Esophagus muscularis mucosa (tissue), 4 donors: ENCODE data around the gene PPP1R18. TPM values are rescaled to one million over a fixed set of nuclear protein-coding genes. Genes with fewer than 3 reads are reported as not detected.

ENCODE experiments used
- DNase-seq: peaks from one replicate; pipeline ENCODE4 v3.0.0-alpha.2; 2017; ENCODE audit errors: extremely low spot score
- H3K27ac ChIP-seq, 4 donors: fragments of 200-600 bp; sonication (generic); replicated peaks in 1 of 4; 1 replicate in 3 of 4; 2 replicates in 1 of 4; pipeline ENCODE4 v1.5.1; 2016 to 2019; ENCODE audit warnings: mild to moderate bottlenecking in 1 of 4
- H3K27me3 ChIP-seq, 4 donors: fragments of 200-600 bp; sonication (generic); one replicate each; pipeline versions ENCODE4 v1.5.1 to v1.6.0; 2016 to 2019
- H3K36me3 ChIP-seq, 4 donors: fragments of 200-600 bp; sonication (generic); one replicate each; pipeline ENCODE4 v1.5.1; 2016 to 2019
- H3K4me1 ChIP-seq, 4 donors: fragments of 200-600 bp; sonication (generic); one replicate each; pipeline ENCODE4 v1.5.1; 2016 to 2019
- H3K4me3 ChIP-seq, 4 donors: fragments of 200-600 bp; sonication (generic); 1 replicate in 2 of 4; 2 replicates in 2 of 4; pipeline ENCODE4 v1.5.1; 2016 to 2019; ENCODE audit warnings: mild to moderate bottlenecking in 4 of 4, moderate library complexity in 1 of 4
- H3K9me3 ChIP-seq, 4 donors: fragments of 200-600 bp; sonication (generic); 1 replicate in 3 of 4; 2 replicates in 1 of 4; pipeline ENCODE4 v1.5.1; 2016 to 2019
- CTCF ChIP-seq, 3 experiments: fragments of 200-600 bp in 2 of 3; fragments of 450-650 bp in 1 of 3; sonication (generic) in 2 of 3; IDR thresholded peaks; one replicate each; pipeline ENCODE4 v1.5.1; 2017 to 2019; ENCODE audit warnings: antibody characterized with exemption in 3 of 3, mild to moderate bottlenecking in 2 of 3, moderate library complexity in 1 of 3
- EP300 ChIP-seq: sonication (generic); formaldehyde crosslinking; IDR thresholded peaks from one replicate; pipeline ENCODE4 v1.6.1; 2017; ENCODE audit warnings: antibody characterized with exemption
- POLR2A ChIP-seq: fragments of 450-650 bp; IDR thresholded peaks from one replicate; pipeline ENCODE4 v1.6.1; 2017; ENCODE audit warnings: antibody characterized with exemption, moderate library complexity, mild to moderate bottlenecking, low read depth
- POLR2AphosphoS5 ChIP-seq, 2 donors: sonication (generic); formaldehyde crosslinking; IDR thresholded peaks; one replicate each; pipeline ENCODE4 v1.6.1; 2017; ENCODE audit warnings: antibody characterized with exemption in 2 of 2
- WGBS: methylation state at CpG from one replicate; pipeline ENCODE4 v1.1.5; 2018; 5-methylcytosine and 5-hydroxymethylcytosine counted together
- intact Hi-C: fragments of 100-400 bp; cut with DNase I; formaldehyde crosslinking; loops from one replicate; pipeline ENCODE4 v1.15.1; 2023
- total RNA-seq, 4 donors: library from RNA; depleted of rRNA; stranded (reverse); fragments of >200 nt; gene quantifications; one replicate each; pipeline versions ENCODE4 v1.1.0 to v1.2.1, GENCODE V29; 2016

The PPP1R18 gene
- total RNA-seq, 4 donors from 2014 or later = 39.5 to 104 (median 59.8) TPM

DNA sequence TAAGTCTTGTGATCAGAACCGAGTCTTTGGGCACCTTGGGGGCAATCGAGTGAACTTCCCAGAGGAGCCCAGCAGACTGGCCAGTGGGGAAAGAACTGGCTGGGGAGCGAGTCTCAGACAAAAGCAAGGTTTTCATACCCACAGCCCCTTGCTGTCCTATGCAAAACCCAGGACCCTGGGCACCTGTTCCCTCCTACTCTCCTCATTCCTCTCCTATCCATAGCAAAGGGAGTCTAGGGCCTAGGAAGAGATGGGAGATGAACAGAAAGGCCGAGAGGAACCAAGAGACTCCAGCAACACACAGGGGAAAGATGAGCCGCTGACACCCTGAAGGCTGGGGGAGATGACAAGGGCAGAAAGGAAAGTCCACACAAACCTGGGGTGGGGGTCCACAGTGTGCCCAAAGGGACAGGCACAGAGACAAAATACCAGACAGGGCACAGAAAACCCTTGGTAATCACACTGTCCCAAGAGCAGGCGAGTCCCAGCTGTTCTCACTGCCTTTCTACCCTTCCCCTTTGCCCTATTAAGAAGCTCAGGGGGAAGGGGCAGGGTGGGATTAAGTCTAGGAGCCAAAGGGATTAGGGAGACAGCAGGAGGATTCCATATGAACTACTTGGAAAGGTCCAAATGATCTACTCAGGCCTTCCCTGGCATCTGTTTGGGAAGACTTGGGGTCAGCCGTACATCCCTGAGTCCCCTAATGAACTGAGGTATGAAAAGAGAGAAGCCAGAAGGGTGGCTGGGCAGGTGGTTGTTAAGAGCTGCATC, 6.5 kb downstream of the PPP1R18 start:
- Histone ChIP-seq H3K4me1 (peaks cover 55 to 69% (median 68%) of the 10 kb centered on the region in 4 donors), H3K27me3 (no peaks in the 10 kb centered on the region), H3K9me3 (no peaks in the 10 kb centered on the region), H3K4me3 (peak overlapping the region; percentile 42 to 85 (median 72)), H3K36me3 (peaks cover 30 to 59% (median 46%) of the 10 kb centered on the region in 4 donors), H3K27ac (peak overlapping the region; percentile 95 to 99 (median 97))
- intact Hi-C loops = loop anchor here (1.0 to 10.0 kb wide), 2 partner anchors 42 to 205 kb away; partner anchors contain the start of gene DDR1
- DNase-seq = no peak
- WGBS = 54% methylated on average over 7 of the region's 7 CpGs
- no peak for TF ChIP-seq EP300
- no peak for TF ChIP-seq POLR2AphosphoS5 (IDR thresholded peaks at IDR 0.05)

DNA sequence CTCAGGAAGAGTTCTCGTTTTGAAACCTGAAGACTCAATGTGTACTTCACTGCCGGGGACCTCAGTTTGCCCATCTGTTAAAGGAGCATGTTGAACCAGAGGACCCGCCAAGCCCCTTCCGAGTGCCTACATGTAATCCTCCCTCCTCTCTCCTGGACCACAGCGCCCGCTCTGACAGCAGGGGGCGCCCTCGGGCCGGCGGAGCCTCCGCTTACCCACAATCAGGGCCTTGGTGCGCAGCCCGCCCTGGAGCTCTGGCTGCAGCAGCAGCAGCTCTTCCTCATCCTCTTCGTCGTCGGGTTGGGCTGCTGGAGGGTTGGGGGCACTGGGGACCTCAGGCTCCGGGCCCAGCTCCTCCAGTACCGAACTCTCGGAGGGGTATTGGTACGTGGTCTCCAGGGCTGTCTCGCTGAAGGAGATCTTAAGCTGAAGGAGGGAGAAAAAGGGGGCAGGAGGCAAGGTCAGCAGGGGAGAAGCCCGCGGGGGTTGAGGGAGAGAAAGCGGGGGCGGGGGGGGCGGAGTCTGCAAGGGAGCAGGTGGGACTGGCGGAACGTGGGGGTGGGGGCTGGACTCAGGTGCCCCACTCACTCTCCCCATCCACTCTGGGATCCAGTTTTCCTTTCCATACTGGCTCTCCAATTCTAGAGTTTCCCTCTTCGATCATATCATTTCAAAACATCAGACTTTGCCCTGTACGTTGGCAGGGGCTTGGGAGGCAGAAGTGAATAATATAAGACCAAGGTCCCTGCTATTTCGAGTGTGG, 7.3 kb downstream of the PPP1R18 start:
- 14% methylated on average over 22 of the region's 31 CpGs for WGBS
- peaks cover 30 to 55% (median 46%) of the 10 kb centered on the region in 4 donors for H3K36me3 ChIP-seq
- TF ChIP-seq POLR2AphosphoS5 (IDR thresholded peaks at IDR 0.05) = peak; percentile 53 to 85
- TF ChIP-seq CTCF (IDR thresholded peaks at IDR 0.05) = peak; percentile 95 to 99 (median 98)
- no peak for TF ChIP-seq EP300
- TF ChIP-seq POLR2A = no peak
- no peaks in the 10 kb centered on the region for H3K27me3 ChIP-seq
- peak; percentile 95 for DNase-seq
- H3K4me1 ChIP-seq = peaks cover 51 to 61% (median 60%) of the 10 kb centered on the region in 4 donors
- intact Hi-C loops = no loop called here
- H3K4me3 ChIP-seq = peak overlapping the region; percentile 24 to 74 (median 56)
- H3K27ac ChIP-seq = peak overlapping the region; percentile 95 to 99 (median 97)
- H3K9me3 ChIP-seq = no peaks in the 10 kb centered on the region

GRCh38 chr6:30676660-30677285, 9.7 kb downstream of the PPP1R18 start:
- H3K27me3 ChIP-seq = no peaks in the 10 kb centered on the region
- H3K27ac ChIP-seq = peak overlapping the region in 1 of 4 donors; percentile 8
- 76% methylated on average over 10 of the region's 10 CpGs for WGBS
- intact Hi-C loops = no loop called here
- H3K36me3 ChIP-seq = peaks cover 30 to 55% (median 46%) of the 10 kb centered on the region in 4 donors
- DNase-seq = no peak
- no peak for TF ChIP-seq EP300
- TF ChIP-seq POLR2A = no peak
- TF ChIP-seq POLR2AphosphoS5 (IDR thresholded peaks at IDR 0.05) = no peak
- TF ChIP-seq CTCF (IDR thresholded peaks at IDR 0.05) = no peak
- peaks cover 41 to 52% (median 48%) of the 10 kb centered on the region in 4 donors for H3K4me1 ChIP-seq
- no peak overlapping the region for H3K4me3 ChIP-seq
- no peaks in the 10 kb centered on the region for H3K9me3 ChIP-seq

DNA sequence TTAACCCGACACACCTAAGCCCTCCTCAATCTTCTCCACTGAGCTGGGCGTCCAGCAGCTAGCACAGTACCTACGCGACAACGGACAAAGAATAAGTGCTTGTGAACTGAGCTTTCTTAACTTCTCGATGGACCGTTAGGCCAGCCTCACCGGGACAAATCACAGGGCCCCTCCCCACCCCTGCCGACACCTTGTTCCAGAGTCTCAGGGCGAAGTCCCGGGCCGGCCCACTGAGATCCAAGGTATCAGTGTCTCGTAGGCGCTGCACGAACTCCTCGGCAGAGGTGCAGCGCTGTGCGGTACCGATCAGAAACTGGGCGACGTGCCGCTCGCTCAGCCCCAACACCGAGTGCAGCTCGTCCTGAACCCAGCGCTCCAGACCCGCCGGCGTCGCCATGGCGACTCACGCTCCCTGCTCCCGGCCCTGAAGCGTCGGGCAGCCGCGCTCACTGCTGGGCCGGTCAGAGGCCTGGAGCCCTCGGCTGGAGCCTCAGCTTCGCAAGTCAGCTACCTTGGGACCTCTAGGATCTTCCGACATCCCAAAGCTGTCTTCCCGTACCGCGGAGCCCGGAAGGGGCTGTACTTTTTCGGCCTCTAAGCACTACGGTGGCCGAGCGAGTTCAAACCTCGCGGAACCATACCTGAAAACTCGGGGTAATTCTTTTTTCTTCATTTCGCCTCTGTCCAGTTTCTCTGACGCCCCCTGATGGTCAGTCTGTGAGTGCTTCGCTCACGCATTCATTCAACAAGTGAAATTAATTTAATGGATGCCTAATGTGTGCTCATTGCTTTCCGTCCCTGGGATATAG, 13.8 kb downstream of the PPP1R18 start, which contains the start of gene DHX16:
Gene DHX16, minus strand, starts transcription at position 562 of the 809 bp plus-strand sequence. Its CDS starts 165 bp downstream, at position 397.
- H3K4me1 ChIP-seq = peaks cover 16 to 32% (median 23%) of the 10 kb centered on the region in 4 donors
- H3K4me3 ChIP-seq = peak within 1 kb of the TSS; percentile 81 to 95 (median 94)
- intact Hi-C loops = loop anchor here (1.0 to 5.0 kb wide), 3 partner anchors 24 to 190 kb away; partner anchors contain the start of gene ATAT1
- no peaks in the 10 kb centered on the region for H3K27me3 ChIP-seq
- peak; percentile 98 for DNase-seq
- peak within 1 kb of the TSS; percentile 80 to 93 (median 84) for H3K27ac ChIP-seq
- WGBS = under 1% methylated on average over 15 of the region's 57 CpGs
- H3K9me3 ChIP-seq = no peaks in the 10 kb centered on the region
- TF ChIP-seq POLR2A (no peak), POLR2AphosphoS5 (IDR thresholded peaks at IDR 0.05) (peak; percentile 86 to 93), CTCF (IDR thresholded peaks at IDR 0.05) (peak; percentile 86 to 96 (median 94))
- peaks cover 30 to 55% (median 50%) of the 10 kb centered on the region in 4 donors for H3K36me3 ChIP-seq
